ENCODE results near the gene OR9A2. TPM values are rescaled to one million over a fixed set of nuclear protein-coding genes. Genes with fewer than 3 reads are reported as not detected.

OR9A2 gene
- polyA plus RNA-seq, 3 donors: not detected

GRCh38 chr7:143027683-143028082 is 751 bp upstream of the OR9A2 start:
- Histone ChIP-seq H3K4me2 (replicated peaks; ENCODE audit: extremely low read depth, low read length, poor library complexity, severe bottlenecking) (no peak overlapping the region), H3K4me3 (replicated peaks in 1 of 3; ENCODE audit: low read depth in 2 of 3, low read length in 3 of 3) (no peak overlapping the region), H3K27ac (ENCODE audit: low read depth in 1 of 2, low read length in 2 of 2) (no peak overlapping the region), H3K79me2 (ENCODE audit: insufficient read depth, low read length) (no peaks in the 10 kb centered on the region), H3K4me1 (ENCODE audit: control insufficient read depth in 1 of 2, insufficient read depth in 2 of 2, low read length in 2 of 2) (peaks cover 0 to 5% of the 10 kb centered on the region in 2 donors), H3K36me3 (replicated peaks in 1 of 2; ENCODE audit: control insufficient read depth in 1 of 2, insufficient read depth in 2 of 2, low read length in 2 of 2) (no peaks in the 10 kb centered on the region), H4K20me1 (ENCODE audit: insufficient read depth, low read length) (no peaks in the 10 kb centered on the region), H3K9ac (ENCODE audit: insufficient read depth, low read length, poor library complexity, severe bottlenecking) (no peak overlapping the region), H3K9me3 (replicated peaks in 1 of 2; ENCODE audit: control insufficient read depth in 1 of 2, insufficient read depth in 1 of 2, low read length in 2 of 2) (no peaks in the 10 kb centered on the region), H3K27me3 (ENCODE audit: control insufficient read depth in 2 of 2, insufficient read depth in 2 of 2, low read length in 2 of 2) (no peaks in the 10 kb centered on the region), H2AFZ (ENCODE audit: insufficient read depth, low read depth, low read length, poor library complexity, severe bottlenecking) (no peak overlapping the region)
- Mint-ChIP-seq H3K36me3 (no peaks in the 10 kb centered on the region), H3K4me3 (no peak overlapping the region), H3K27me3 (ENCODE audit: low read depth in 3 of 3) (peaks cover 2 to 4% (median 2%) of the 10 kb centered on the region in 3 donors), H3K9me3 (peaks cover 1 to 5% (median 3%) of the 10 kb centered on the region in 7 donors), H3K27ac (no peak overlapping the region), H3K4me1 (peaks cover 11% of the 10 kb centered on the region)
- intact Hi-C loops (cut with micrococcal nuclease): no loop called here
- DNase-seq: no peak
- TF ChIP-seq CTCF (IDR thresholded peaks at IDR 0.05): no peak
- WGBS (ENCODE audit: insufficient coverage): no CpG with 5 or more reads among the region's 2 CpGs

- DNase-seq: no peak
- Histone ChIP-seq H3K4me3 (replicated peaks in 1 of 3; ENCODE audit: low read depth in 2 of 3, low read length in 3 of 3) (no peak overlapping the region), H3K9me3 (replicated peaks in 1 of 2; ENCODE audit: control insufficient read depth in 1 of 2, insufficient read depth in 1 of 2, low read length in 2 of 2) (no peaks in the 10 kb centered on the region), H3K9ac (ENCODE audit: insufficient read depth, low read length, poor library complexity, severe bottlenecking) (no peak overlapping the region), H3K79me2 (ENCODE audit: insufficient read depth, low read length) (no peaks in the 10 kb centered on the region), H2AFZ (ENCODE audit: insufficient read depth, low read depth, low read length, poor library complexity, severe bottlenecking) (no peak overlapping the region), H3K36me3 (replicated peaks in 1 of 2; ENCODE audit: control insufficient read depth in 1 of 2, insufficient read depth in 2 of 2, low read length in 2 of 2) (no peaks in the 10 kb centered on the region), H3K27me3 (ENCODE audit: control insufficient read depth in 2 of 2, insufficient read depth in 2 of 2, low read length in 2 of 2) (no peaks in the 10 kb centered on the region), H4K20me1 (ENCODE audit: insufficient read depth, low read length) (no peaks in the 10 kb centered on the region), H3K4me2 (replicated peaks; ENCODE audit: extremely low read depth, low read length, poor library complexity, severe bottlenecking) (no peak overlapping the region), H3K4me1 (ENCODE audit: control insufficient read depth in 1 of 2, insufficient read depth in 2 of 2, low read length in 2 of 2) (no peaks in the 10 kb centered on the region), H3K27ac (ENCODE audit: low read depth in 1 of 2, low read length in 2 of 2) (no peak overlapping the region)
- Mint-ChIP-seq H3K27me3 (ENCODE audit: low read depth in 3 of 3) (peaks cover 2 to 4% (median 2%) of the 10 kb centered on the region in 3 donors), H3K27ac (no peak overlapping the region), H3K36me3 (no peaks in the 10 kb centered on the region), H3K4me3 (no peak overlapping the region), H3K9me3 (peaks cover 1 to 7% (median 4%) of the 10 kb centered on the region in 7 donors), H3K4me1 (no peaks in the 10 kb centered on the region)
- intact Hi-C loops (cut with micrococcal nuclease): no loop called here
- TF ChIP-seq CTCF (IDR thresholded peaks at IDR 0.05): no peak
- WGBS (ENCODE audit: insufficient coverage): no CpG with 5 or more reads among the region's 2 CpGs
These were observed 1.6 kb downstream of the OR9A2 start for GRCh38 chr7:143025371-143025770.

All from CD14-positive monocyte (primary cell).